HG02763 (cell line): ENCODE measurements around the gene MNAT1.
"Not testable (repeated sequence)": the region's sequence is repeated elsewhere in the genome, so short reads cannot be mapped to it uniquely, and the experiment has no call there.

Source experiments
- ATAC-seq: cut with Tn5 transposase; IDR thresholded peaks from one replicate; pipeline ENCODE4 v1.9.1; 2021; ENCODE audit warnings: mild to moderate bottlenecking, moderate library complexity; ENCODE audit not compliant: unreplicated experiment

MNAT1 gene

GRCh38 chr14:60800409-60800808 lies 65.8 kb downstream of the MNAT1 start:
- no peak for ATAC-seq

- ATAC-seq, result no peak
These were observed 69.3 kb downstream of the MNAT1 start for GRCh38 chr14:60803871-60804270.

GRCh38 chr14:60805841-60806430 lies 71.4 kb downstream of the MNAT1 start:
- no peak for ATAC-seq

GRCh38 chr14:60807247-60807646 lies 72.7 kb downstream of the MNAT1 start:
- ATAC-seq, result no peak

GRCh38 chr14:60807971-60808370 lies 73.4 kb downstream of the MNAT1 start:
- ATAC-seq, result no peak

GRCh38 chr14:60812987-60813386 lies 78.4 kb downstream of the MNAT1 start:
- ATAC-seq, result no peak

GRCh38 chr14:60815371-60815770 lies 80.8 kb downstream of the MNAT1 start:
- ATAC-seq, result peak; percentile 84

GRCh38 chr14:60817113-60817512 lies 82.6 kb downstream of the MNAT1 start:
- no peak for ATAC-seq

- ATAC-seq, result no peak
These were observed 85.0 kb downstream of the MNAT1 start for GRCh38 chr14:60819575-60819974.

GRCh38 chr14:60838601-60839000 lies 104.0 kb downstream of the MNAT1 start:
- ATAC-seq, result no peak

GRCh38 chr14:60839057-60839456 lies 104.5 kb downstream of the MNAT1 start:
- ATAC-seq, result no peak

- ATAC-seq, result no peak
These were observed 105.1 kb downstream of the MNAT1 start for GRCh38 chr14:60839657-60840056.

- no peak for ATAC-seq
These were observed 105.8 kb downstream of the MNAT1 start for GRCh38 chr14:60840313-60840712.

- peak; percentile 96 for ATAC-seq
These were observed 111.0 kb downstream of the MNAT1 start for GRCh38 chr14:60845523-60845922.

- no peak for ATAC-seq
These were observed 113.5 kb downstream of the MNAT1 start for GRCh38 chr14:60848066-60848465.

- ATAC-seq, result not testable (repeated sequence)
These were observed 117.1 kb downstream of the MNAT1 start for GRCh38 chr14:60851692-60852091.

- ATAC-seq, result no peak
These were observed 121.5 kb downstream of the MNAT1 start for GRCh38 chr14:60856111-60856510.

- ATAC-seq, result no peak
These were observed 125.0 kb downstream of the MNAT1 start for GRCh38 chr14:60859525-60859924.

- no peak for ATAC-seq
These were observed 127.1 kb downstream of the MNAT1 start for GRCh38 chr14:60861545-60862140.

GRCh38 chr14:60862283-60862682 lies 127.7 kb downstream of the MNAT1 start:
- ATAC-seq, result no peak

GRCh38 chr14:60863249-60863648 lies 128.7 kb downstream of the MNAT1 start:
- ATAC-seq, result no peak

GRCh38 chr14:60865378-60866127 lies 131.0 kb downstream of the MNAT1 start:
- ATAC-seq, result no peak
